GM12878 (cell line): ENCODE data around the gene PLEKHO1. TPM values are rescaled to one million over a fixed set of nuclear protein-coding genes. Genes with fewer than 3 reads are reported as not detected.

ENCODE experiments used
- ATAC-seq: fragments of 200-7000 bp; cut with Tn5 transposase; 3 replicates; pipeline ENCODE4 v1.9.1; 2020; ENCODE audit warnings: mild to moderate bottlenecking, moderate library complexity
- BruUV-seq: library from RNA; stranded (reverse); fragments of 400-500 nt; replicated peaks from 2 replicates; lab custom pipeline; 2021; lab: Mats Ljungman, UMichigan
- CTCF ChIA-PET: fragments of 300-600 bp; sonication (Branson Sonifier 250); formaldehyde crosslinking; extraction: SDS; loops from one replicate; lab custom pipeline; 2021; ENCODE audit warnings: inconsistent platforms; lab: Yijun Ruan, JAX
- POLR2A ChIA-PET: fragments of 350-600 bp; formaldehyde crosslinking; extraction: SDS; loops from one replicate; lab custom pipeline; 2021; ENCODE audit warnings: inconsistent platforms; lab: Charles Lee
- RAD21 ChIA-PET: fragments of 300-600 bp; sonication (Branson Sonifier 250); formaldehyde crosslinking; loops from one replicate; lab custom pipeline; 2023; ENCODE audit warnings: antibody characterized with exemption; ENCODE audit not compliant: unreplicated experiment; lab: Charles Lee
- SMC1A ChIA-PET: fragments of 300-600 bp; sonication (Branson Sonifier 250); formaldehyde crosslinking; loops from one replicate; lab custom pipeline; 2023; ENCODE audit not compliant: unreplicated experiment, uncharacterized antibody; lab: Charles Lee
- DNase-seq: peaks from one replicate; pipeline ENCODE4 v3.0.0-alpha.2; 2011; ENCODE audit warnings: low read depth, low spot score
- FAIRE-seq: peaks from 3 replicates; lab custom pipeline; 2011; peaks lifted over from hg19 to GRCh38; lab: Jason Lieb, UNC
- H2AFZ ChIP-seq: 2 replicates; pipeline ENCODE4 v1.6.0; 2011; ENCODE audit warnings: low read depth, low read length, control low read depth; ENCODE audit not compliant: control insufficient read depth
- H3K27ac ChIP-seq: 2 replicates; pipeline ENCODE4 v1.5.1; 2011; ENCODE audit warnings: control low read depth; ENCODE audit not compliant: control insufficient read depth, insufficient read depth
- H3K27me3 ChIP-seq, 2 experiments: replicated peaks in 1 of 2; 2 replicates each; pipeline versions ENCODE4 v1.6.0 to v1.6.1; 2011; ENCODE audit warnings: low read length in 1 of 2; ENCODE audit not compliant: control insufficient read depth in 2 of 2, insufficient read depth in 2 of 2
- H3K36me3 ChIP-seq, 2 experiments: 2 replicates each; pipeline ENCODE4 v1.5.1; 2011; ENCODE audit warnings: low read length in 1 of 2; ENCODE audit not compliant: control insufficient read depth in 2 of 2, insufficient read depth in 2 of 2
- H3K4me1 ChIP-seq: 2 replicates; pipeline ENCODE4 v1.6.1; 2011; ENCODE audit warnings: mild to moderate bottlenecking, low read length, moderate library complexity, mixed read lengths; ENCODE audit not compliant: control insufficient read depth, insufficient read depth
- H3K4me2 ChIP-seq: 2 replicates; pipeline ENCODE4 v1.6.0; 2011; ENCODE audit warnings: control low read depth; ENCODE audit not compliant: control insufficient read depth, insufficient read depth
- H3K4me3 ChIP-seq: fragments of 200-600 bp; sonication (generic); 2 replicates; pipeline ENCODE4 v1.5.1; 2016
- H3K79me2 ChIP-seq: 2 replicates; pipeline ENCODE4 v1.6.0; 2011; ENCODE audit warnings: low read length; ENCODE audit not compliant: control insufficient read depth, insufficient read depth
- H3K9ac ChIP-seq: 2 replicates; pipeline ENCODE4 v1.8.0; 2011; ENCODE audit warnings: low read length, control low read depth, mixed read lengths; ENCODE audit not compliant: control insufficient read depth, insufficient read depth
- H3K9me3 ChIP-seq: replicated peaks from 3 replicates; pipeline ENCODE4 v1.5.1; 2011; ENCODE audit warnings: mild to moderate bottlenecking, low read length; ENCODE audit not compliant: control insufficient read depth, insufficient read depth
- H4K20me1 ChIP-seq: 2 replicates; pipeline ENCODE4 v1.6.0; 2011; ENCODE audit not compliant: control insufficient read depth, insufficient read depth
- CBX5 ChIP-seq: sonication (generic); IDR thresholded peaks from 2 replicates; pipeline ENCODE4 v1.6.1; 2016; ENCODE audit warnings: low read depth, moderate library complexity, mild to moderate bottlenecking, inconsistent platforms
- CEBPB ChIP-seq, 2 experiments: fragments of 150-350 bp in 1 of 2; IDR thresholded peaks; 2 replicates each; pipeline ENCODE4 v1.6.1; 2012 to 2014; ENCODE audit warnings: low read depth in 2 of 2, low read length in 2 of 2, borderline replicate concordance in 1 of 2, inconsistent platforms in 1 of 2
- FOS ChIP-seq: IDR thresholded peaks from 3 replicates; pipeline ENCODE4 v1.6.1; 2011; ENCODE audit warnings: borderline replicate concordance; ENCODE audit not compliant: insufficient read length; ENCODE audit errors: extremely low read depth
- GATAD2B ChIP-seq: fragments of 450-650 bp; conservative IDR thresholded peaks from 2 replicates; pipeline ENCODE4 v1.6.1; 2017; ENCODE audit warnings: low read depth, mild to moderate bottlenecking, moderate library complexity
- HCFC1 ChIP-seq: fragments of 150-350 bp; IDR thresholded peaks from 2 replicates; pipeline ENCODE4 v1.6.1; 2014; ENCODE audit warnings: low read length
- IKZF1 ChIP-seq: fragments of 450-650 bp; conservative IDR thresholded peaks from 2 replicates; pipeline ENCODE4 v1.6.1; 2017; ENCODE audit warnings: antibody characterized with exemption, mild to moderate bottlenecking
- LARP7 ChIP-seq: fragments of 450-650 bp; IDR thresholded peaks from 2 replicates; pipeline ENCODE4 v1.6.1; 2017; ENCODE audit warnings: mild to moderate bottlenecking
- MTA2 ChIP-seq: fragments of 450-650 bp; IDR thresholded peaks from 2 replicates; pipeline ENCODE4 v1.6.1; 2016; ENCODE audit warnings: low read depth, mild to moderate bottlenecking, moderate library complexity
- NBN ChIP-seq: fragments of 450-650 bp; IDR thresholded peaks from 2 replicates; pipeline ENCODE4 v1.6.1; 2016
- NRF1 ChIP-seq: conservative IDR thresholded peaks from 2 replicates; pipeline ENCODE4 v1.6.1; 2011; ENCODE audit warnings: mild to moderate bottlenecking, low read depth, low read length, improper control_type of control experiment
- SRF ChIP-seq, 2 experiments: IDR thresholded peaks; 2 replicates each; pipeline ENCODE4 v1.6.1; 2011; ENCODE audit warnings: low read depth in 2 of 2, low read length in 2 of 2, mild to moderate bottlenecking in 1 of 2, moderate library complexity in 1 of 2
- TAF1 ChIP-seq: IDR thresholded peaks from 2 replicates; pipeline ENCODE4 v1.6.1; 2011; ENCODE audit warnings: mild to moderate bottlenecking, low read depth, low read length, borderline replicate concordance
- YBX1 ChIP-seq: fragments of 450-650 bp; IDR thresholded peaks from 2 replicates; pipeline ENCODE4 v1.6.1; 2016; ENCODE audit warnings: antibody characterized with exemption
- ZNF24 ChIP-seq: fragments of 450-650 bp; IDR thresholded peaks from 2 replicates; pipeline ENCODE4 v1.6.1; 2017; ENCODE audit warnings: antibody characterized with exemption, mild to moderate bottlenecking
- ZNF274 ChIP-seq: IDR thresholded peaks from one replicate; pipeline ENCODE4 v1.8.0; 2011; ENCODE audit not compliant: insufficient read length, insufficient read depth
- ZSCAN29 ChIP-seq: fragments of 450-650 bp; IDR thresholded peaks from 2 replicates; pipeline ENCODE4 v1.6.1; 2017; ENCODE audit warnings: mild to moderate bottlenecking, moderate library complexity
- WGBS: methylation state at CpG from one replicate; pipeline ENCODE4 v1.1.6; 2016; ENCODE audit warnings: low lambda C conversion rate; ENCODE audit not compliant: insufficient replicate concordance, insufficient coverage; ENCODE audit errors: missing lambda C conversion rate; 5-methylcytosine and 5-hydroxymethylcytosine counted together
- in situ Hi-C: fragments of 300-500 bp; cut with MboI; formaldehyde crosslinking; loops from 9 replicates; pipeline ENCODE4 v1.14.3; 2018; ENCODE audit warnings: mixed read lengths
- intact Hi-C: fragments of 100-400 bp; cut with micrococcal nuclease; formaldehyde crosslinking; loops from one replicate; pipeline ENCODE4 v1.14.2; 2022; ENCODE audit not compliant: unreplicated experiment
- polyA plus RNA-seq, 11 experiments: library from polyadenylated mRNA; depleted of rRNA in 4 of 11; unstranded in 6 of 11; stranded (reverse) in 5 of 11; fragments of >200 nt; fragmentation: Nextera tagmentation in 4 of 11; fragmentation: Illumina TruSeq in 1 of 11; extraction: Ambion mirVana in 4 of 11; extraction: Trizol in 1 of 11; gene quantifications; 1 replicate in 1 of 11; 2 replicates in 10 of 11; pipeline versions ENCODE4 v1.2.1 to v1.2.3, GENCODE V29; 2011 to 2016; ENCODE audit warnings: inconsistent platforms in 2 of 11, missing spikeins in 2 of 11, low read depth in 1 of 11
- total RNA-seq, 4 experiments: library from RNA; depleted of rRNA in 3 of 4; stranded (reverse); fragments of >200 nt in 3 of 4; fragmentation: Illumina TruSeq in 1 of 4; extraction: Trizol in 1 of 4; gene quantifications; 2 replicates each; pipeline versions ENCODE4 v1.2.1 to v1.2.3, GENCODE V29; 2013 to 2021
- TF ChIP-seq, protein P1 (sequence below): fragments of 450-650 bp; IDR thresholded peaks from 2 replicates; pipeline ENCODE4 v1.6.1; 2017; ENCODE audit warnings: mild to moderate bottlenecking, low read depth, inconsistent platforms; ENCODE audit not compliant: poor library complexity, severe bottlenecking
- TF ChIP-seq, protein P2 (sequence below): IDR thresholded peaks from 2 replicates; pipeline ENCODE4 v1.6.1; 2011; ENCODE audit warnings: mild to moderate bottlenecking, low read depth, low read length, moderate library complexity; ENCODE audit not compliant: insufficient replicate concordance

PLEKHO1 gene
- total and polyA plus RNA-seq, 10 of the 15 experiments (the other 5 are each of a cell fraction or from before 2014, with no cell fraction given), result 5.3 to 184 (median 88.8) TPM

DNA sequence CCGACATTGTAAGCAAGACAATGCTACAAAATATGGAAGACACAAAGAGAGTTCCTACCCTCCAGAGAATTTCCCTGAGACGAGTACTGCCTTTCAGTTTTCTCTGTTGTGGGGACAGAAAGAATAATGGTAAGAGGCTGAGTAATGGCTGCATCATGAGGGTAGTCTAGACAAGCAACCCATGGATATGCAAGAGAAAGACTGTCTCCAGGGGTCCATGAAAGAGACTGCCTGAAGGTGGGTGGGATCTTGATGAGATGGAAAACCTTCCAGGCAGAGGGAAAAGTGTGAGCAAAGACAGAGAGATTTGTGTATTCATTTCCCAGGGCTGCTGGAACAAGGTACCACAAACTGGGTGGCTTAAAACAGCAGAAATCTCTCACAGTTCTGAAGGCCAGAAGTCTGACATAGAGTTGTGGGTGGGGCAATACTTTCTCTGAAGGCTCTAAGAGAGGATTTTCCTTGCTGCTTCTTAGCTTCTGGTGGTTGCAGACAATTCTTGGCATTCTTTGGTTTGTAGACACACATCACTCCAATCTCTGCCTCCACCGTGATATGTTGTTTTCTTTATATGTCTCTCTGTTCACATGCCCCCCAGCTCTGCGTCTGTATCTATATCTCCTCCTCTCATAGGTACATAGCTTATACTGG is 44.8 kb downstream of the PLEKHO1 start:
- 59% methylated on average over 4 of the region's 4 CpGs for WGBS
- SMC1A ChIA-PET, result no interaction called here
- no peak for TF ChIP-seq MTA2
- no peak for TF ChIP-seq GATAD2B
- TF ChIP-seq ZNF24, result no peak
- TF ChIP-seq, protein P1, sequence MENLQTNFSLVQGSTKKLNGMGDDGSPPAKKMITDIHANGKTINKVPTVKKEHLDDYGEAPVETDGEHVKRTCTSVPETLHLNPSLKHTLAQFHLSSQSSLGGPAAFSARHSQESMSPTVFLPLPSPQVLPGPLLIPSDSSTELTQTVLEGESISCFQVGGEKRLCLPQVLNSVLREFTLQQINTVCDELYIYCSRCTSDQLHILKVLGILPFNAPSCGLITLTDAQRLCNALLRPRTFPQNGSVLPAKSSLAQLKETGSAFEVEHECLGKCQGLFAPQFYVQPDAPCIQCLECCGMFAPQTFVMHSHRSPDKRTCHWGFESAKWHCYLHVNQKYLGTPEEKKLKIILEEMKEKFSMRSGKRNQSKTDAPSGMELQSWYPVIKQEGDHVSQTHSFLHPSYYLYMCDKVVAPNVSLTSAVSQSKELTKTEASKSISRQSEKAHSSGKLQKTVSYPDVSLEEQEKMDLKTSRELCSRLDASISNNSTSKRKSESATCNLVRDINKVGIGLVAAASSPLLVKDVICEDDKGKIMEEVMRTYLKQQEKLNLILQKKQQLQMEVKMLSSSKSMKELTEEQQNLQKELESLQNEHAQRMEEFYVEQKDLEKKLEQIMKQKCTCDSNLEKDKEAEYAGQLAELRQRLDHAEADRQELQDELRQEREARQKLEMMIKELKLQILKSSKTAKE, result no peak
- TF ChIP-seq TAF1, result no peak
- TF ChIP-seq LARP7, result no peak
- no peak for TF ChIP-seq CEBPB (IDR thresholded peaks at IDR 0.05; ENCODE audit: borderline replicate concordance in 1 of 2, low read depth in 2 of 2, low read length in 2 of 2)
- no peak for TF ChIP-seq IKZF1
- no peak for TF ChIP-seq SRF (IDR thresholded peaks at IDR 0.05; ENCODE audit: low read depth in 2 of 2, low read length in 2 of 2)
- TF ChIP-seq HCFC1, result no peak
- TF ChIP-seq NBN, result no peak
- TF ChIP-seq NRF1, result no peak
- TF ChIP-seq ZNF274, result no peak
- TF ChIP-seq, protein P2, sequence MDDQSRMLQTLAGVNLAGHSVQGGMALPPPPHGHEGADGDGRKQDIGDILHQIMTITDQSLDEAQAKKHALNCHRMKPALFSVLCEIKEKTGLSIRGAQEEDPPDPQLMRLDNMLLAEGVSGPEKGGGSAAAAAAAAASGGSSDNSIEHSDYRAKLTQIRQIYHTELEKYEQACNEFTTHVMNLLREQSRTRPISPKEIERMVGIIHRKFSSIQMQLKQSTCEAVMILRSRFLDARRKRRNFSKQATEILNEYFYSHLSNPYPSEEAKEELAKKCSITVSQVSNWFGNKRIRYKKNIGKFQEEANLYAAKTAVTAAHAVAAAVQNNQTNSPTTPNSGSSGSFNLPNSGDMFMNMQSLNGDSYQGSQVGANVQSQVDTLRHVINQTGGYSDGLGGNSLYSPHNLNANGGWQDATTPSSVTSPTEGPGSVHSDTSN, result no peak
- TF ChIP-seq YBX1, result no peak
- TF ChIP-seq ZSCAN29, result no peak
- no peak for TF ChIP-seq FOS
- TF ChIP-seq CBX5, result no peak
- POLR2A ChIA-PET, result no interaction called here
- Histone ChIP-seq H3K9ac (no peak overlapping the region), H3K27ac (no peak overlapping the region), H3K27me3 (no peaks in the 10 kb centered on the region), H3K4me2 (no peak overlapping the region), H3K79me2 (no peaks in the 10 kb centered on the region), H3K4me3 (no peak overlapping the region), H3K36me3 (no peaks in the 10 kb centered on the region), H3K4me1 (no peaks in the 10 kb centered on the region), H2AFZ (no peak overlapping the region), H4K20me1 (no peaks in the 10 kb centered on the region), H3K9me3 (no peaks in the 10 kb centered on the region)
- RAD21 ChIA-PET, result interaction anchor here (0.5 kb wide), 1 partner anchor 97 kb away, joined by 3 read pairs; no protein-coding TSS in a partner anchor
- no peak for DNase-seq
- intact Hi-C loops, result no loop called here
- ATAC-seq, result no peak
- in situ Hi-C loops, result no loop called here
- no peak for FAIRE-seq
- no TSS peak for BruUV-seq
- CTCF ChIA-PET, result no interaction called here
